ENCODE data around the gene OR7G1.

The OR7G1 gene

DNA sequence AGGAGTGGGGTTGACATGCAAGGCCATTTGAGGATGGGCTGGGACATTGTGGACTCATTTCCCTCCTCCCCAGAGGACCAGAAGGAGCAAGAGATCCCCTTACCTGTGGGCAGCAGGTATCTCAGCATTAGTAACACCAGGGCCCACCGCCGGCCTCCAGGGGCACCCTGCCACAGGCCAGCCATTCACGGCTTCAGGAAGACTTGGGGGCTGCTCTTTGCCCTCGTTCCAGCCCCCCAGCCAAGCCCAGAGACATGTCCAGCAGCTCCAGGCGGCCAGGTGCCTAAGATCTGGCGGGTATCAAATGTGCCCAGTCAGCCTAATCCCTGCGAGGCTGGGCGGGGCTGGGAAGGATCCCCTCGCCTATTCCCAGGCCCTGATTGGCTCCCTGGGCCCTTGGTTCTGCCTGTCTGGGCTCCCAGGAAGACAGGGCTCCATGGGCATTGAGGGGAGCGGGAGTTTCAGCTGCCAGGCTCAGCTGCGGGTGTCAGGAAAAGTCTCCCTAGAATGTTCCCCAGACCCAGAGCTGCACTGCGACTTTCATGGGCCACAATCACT is 50.0 kb downstream of the OR7G1 start:
- no peak overlapping the region for H3K4me3 ChIP-seq (ENCODE audit: control insufficient read depth in 1 of 7, extremely low read depth in 1 of 7, insufficient read depth in 4 of 7, low read depth in 2 of 7, low read length in 6 of 7)
- no peak for DNase-seq
- H3K9me3 ChIP-seq (ENCODE audit: control extremely low read depth in 1 of 5, control insufficient read depth in 4 of 5, insufficient read depth in 2 of 5, low read depth in 1 of 5, low read length in 4 of 5), result no peaks in the 10 kb centered on the region
- no peaks in the 10 kb centered on the region for H3K36me3 ChIP-seq (ENCODE audit: control insufficient read depth in 4 of 4, insufficient read depth in 4 of 4, low read length in 3 of 4)
- POLR2A ChIA-PET, result interaction anchor here (0.7 kb wide), 1 partner anchor 333 kb away, joined by 3 read pairs; no protein-coding TSS in a partner anchor
- no peak overlapping the region for H3K27ac ChIP-seq (ENCODE audit: insufficient read depth in 1 of 2, low read depth in 1 of 2, low read length in 2 of 2, poor library complexity in 1 of 2, severe bottlenecking in 2 of 2)
- H3K4me1 ChIP-seq (ENCODE audit: control extremely low read depth in 1 of 4, control insufficient read depth in 4 of 4, insufficient read depth in 4 of 4, low read length in 3 of 4), result no peaks in the 10 kb centered on the region
- H3K27me3 ChIP-seq (replicated peaks in 2 of 5; ENCODE audit: control insufficient read depth in 4 of 5, insufficient read depth in 5 of 5, low read length in 4 of 5), result no peaks in the 10 kb centered on the region
- CTCF ChIA-PET, result no interaction called here
- WGBS (ENCODE audit: insufficient coverage), result 90% methylated on average over 10 of the region's 12 CpGs
